Measurements from ENCODE around the gene FIG4.
"Not testable (repeated sequence)": the region's sequence is repeated elsewhere in the genome, so short reads cannot be mapped to it uniquely, and the experiment has no call there.

Gene FIG4

DNA sequence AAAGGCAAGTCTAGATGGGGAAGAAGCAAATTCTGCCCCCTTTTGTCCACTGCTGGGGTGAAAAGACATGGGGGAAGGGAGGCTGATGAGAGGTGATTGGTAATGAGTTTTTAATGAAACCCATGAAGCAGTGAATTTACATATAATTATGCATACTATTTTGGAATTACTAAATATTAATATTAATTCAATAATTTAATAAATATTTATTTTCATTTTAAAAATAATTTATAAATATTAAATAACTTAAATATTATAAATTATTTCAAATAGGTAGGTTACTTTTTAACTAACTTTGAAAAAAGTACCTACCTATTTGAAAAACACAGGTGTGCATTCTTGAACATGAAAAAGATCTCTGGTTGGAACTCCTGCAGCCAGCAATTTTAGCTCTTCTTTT, 148.9 kb downstream of the FIG4 start:
- TF ChIP-seq, protein P1, sequence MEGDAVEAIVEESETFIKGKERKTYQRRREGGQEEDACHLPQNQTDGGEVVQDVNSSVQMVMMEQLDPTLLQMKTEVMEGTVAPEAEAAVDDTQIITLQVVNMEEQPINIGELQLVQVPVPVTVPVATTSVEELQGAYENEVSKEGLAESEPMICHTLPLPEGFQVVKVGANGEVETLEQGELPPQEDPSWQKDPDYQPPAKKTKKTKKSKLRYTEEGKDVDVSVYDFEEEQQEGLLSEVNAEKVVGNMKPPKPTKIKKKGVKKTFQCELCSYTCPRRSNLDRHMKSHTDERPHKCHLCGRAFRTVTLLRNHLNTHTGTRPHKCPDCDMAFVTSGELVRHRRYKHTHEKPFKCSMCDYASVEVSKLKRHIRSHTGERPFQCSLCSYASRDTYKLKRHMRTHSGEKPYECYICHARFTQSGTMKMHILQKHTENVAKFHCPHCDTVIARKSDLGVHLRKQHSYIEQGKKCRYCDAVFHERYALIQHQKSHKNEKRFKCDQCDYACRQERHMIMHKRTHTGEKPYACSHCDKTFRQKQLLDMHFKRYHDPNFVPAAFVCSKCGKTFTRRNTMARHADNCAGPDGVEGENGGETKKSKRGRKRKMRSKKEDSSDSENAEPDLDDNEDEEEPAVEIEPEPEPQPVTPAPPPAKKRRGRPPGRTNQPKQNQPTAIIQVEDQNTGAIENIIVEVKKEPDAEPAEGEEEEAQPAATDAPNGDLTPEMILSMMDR (conservative IDR thresholded peaks at IDR 0.05; ENCODE audit: low read depth, low read length) = no peak
- no peak overlapping the region for H3K4me3 ChIP-seq (ENCODE audit: low read depth, low read length)
- no peak for DNase-seq (ENCODE audit: low read depth)

GRCh38 chr6:109840796-109841195, 149.7 kb downstream of the FIG4 start:
- no peak overlapping the region for H3K4me3 ChIP-seq (ENCODE audit: low read depth, low read length)
- TF ChIP-seq, protein P1 (conservative IDR thresholded peaks at IDR 0.05; ENCODE audit: low read depth, low read length) = no peak
- DNase-seq (ENCODE audit: low read depth) = no peak

GRCh38 chr6:109841869-109842268, 150.8 kb downstream of the FIG4 start:
- TF ChIP-seq, protein P1 (conservative IDR thresholded peaks at IDR 0.05; ENCODE audit: low read depth, low read length) = no peak
- no peak for DNase-seq (ENCODE audit: low read depth)
- no peak overlapping the region for H3K4me3 ChIP-seq (ENCODE audit: low read depth, low read length)

DNA sequence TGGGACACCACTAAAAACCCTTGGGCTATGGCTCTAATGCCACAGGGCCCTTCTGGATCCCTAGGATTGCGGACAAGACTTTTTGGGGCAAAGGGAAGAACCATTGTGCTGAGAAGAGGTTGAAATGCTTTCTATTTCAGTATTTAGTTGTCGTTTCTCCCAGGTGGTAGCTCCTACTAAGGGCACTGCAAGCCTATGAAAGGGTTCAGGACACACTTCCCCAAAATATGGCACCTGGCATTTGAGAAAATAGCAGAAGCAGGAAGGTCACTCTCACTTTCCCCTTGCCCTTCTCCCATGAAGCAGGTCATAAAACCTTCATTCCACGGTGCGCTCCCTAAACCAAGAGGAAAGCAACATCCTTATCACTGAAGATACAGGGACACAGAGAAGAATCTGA, 161.6 kb downstream of the FIG4 start:
- TF ChIP-seq, protein P1 (conservative IDR thresholded peaks at IDR 0.05; ENCODE audit: low read depth, low read length) = no peak
- no peak overlapping the region for H3K4me3 ChIP-seq (ENCODE audit: low read depth, low read length)
- no peak for DNase-seq (ENCODE audit: low read depth)

GRCh38 chr6:109853426-109853825, 162.3 kb downstream of the FIG4 start:
- H3K4me3 ChIP-seq (ENCODE audit: low read depth, low read length) = no peak overlapping the region
- TF ChIP-seq, protein P1 (conservative IDR thresholded peaks at IDR 0.05; ENCODE audit: low read depth, low read length) = no peak
- DNase-seq (ENCODE audit: low read depth) = no peak

GRCh38 chr6:109853951-109854350, 162.9 kb downstream of the FIG4 start:
- no peak for DNase-seq (ENCODE audit: low read depth)
- TF ChIP-seq, protein P1 (conservative IDR thresholded peaks at IDR 0.05; ENCODE audit: low read depth, low read length) = no peak

DNA sequence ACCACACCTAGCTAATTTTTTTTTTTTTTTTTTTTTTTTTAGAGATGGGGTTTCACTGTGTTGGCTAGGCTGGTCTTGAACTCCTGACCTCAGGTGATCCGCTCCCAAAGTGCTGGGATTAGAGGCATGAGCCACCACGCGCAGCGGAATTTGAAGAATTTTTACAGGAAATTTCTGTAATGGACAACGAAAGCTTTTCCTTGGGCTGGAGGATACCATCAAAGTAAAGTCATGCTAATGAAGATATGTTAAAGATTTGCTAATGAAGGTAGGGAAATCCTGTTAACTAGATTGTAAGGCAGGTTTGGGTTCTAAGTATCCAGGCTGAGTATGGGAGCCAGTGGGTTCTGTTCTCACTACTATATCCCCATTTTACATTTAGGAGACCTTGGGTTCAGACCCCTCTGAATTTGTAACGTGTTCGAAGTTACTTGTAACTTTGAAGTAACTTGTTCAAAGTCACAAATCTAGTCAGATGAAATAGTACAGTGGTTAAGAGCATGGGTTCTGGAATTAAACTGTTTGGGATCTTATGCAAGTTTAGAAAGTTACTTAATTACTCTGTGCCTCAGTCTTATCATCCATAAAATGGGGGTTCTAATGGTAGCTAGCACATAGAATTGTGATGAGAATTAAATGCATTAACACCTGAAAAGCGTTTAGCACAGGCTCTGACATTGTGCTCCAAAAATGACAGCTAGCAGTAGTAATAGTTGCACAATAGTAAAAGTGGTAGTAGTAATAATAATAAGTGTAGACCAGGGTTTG, 163.6 kb downstream of the FIG4 start:
- no peak for DNase-seq (ENCODE audit: low read depth)
- TF ChIP-seq, protein P1 (conservative IDR thresholded peaks at IDR 0.05; ENCODE audit: low read depth, low read length) = no peak
- no peak overlapping the region for H3K4me3 ChIP-seq (ENCODE audit: low read depth, low read length)

More at GRCh38 chr6:109853951-109854350, 162.9 kb downstream of the FIG4 start:
- no peak overlapping the region for H3K4me3 ChIP-seq (ENCODE audit: low read depth, low read length)

GRCh38 chr6:109855476-109856040, 164.5 kb downstream of the FIG4 start:
- DNase-seq (ENCODE audit: low read depth) = not testable (repeated sequence)

More at GRCh38 chr6:109855476-109856040, 164.5 kb downstream of the FIG4 start:
- not testable (repeated sequence) for H3K4me3 ChIP-seq (ENCODE audit: low read depth, low read length)

Data from choroid plexus epithelial cell (primary cell).